NT2/D1 (cell line): ENCODE measurements around the gene DPH7.
"Not testable (repeated sequence)": the region's sequence is repeated elsewhere in the genome, so short reads cannot be mapped to it uniquely, and the experiment has no call there.

Experiments
- DNase-seq: peaks from one replicate; pipeline ENCODE4 v3.0.0-alpha.2; 2011; ENCODE audit warnings: low read depth, low spot score
- H3K27me3 ChIP-seq: 2 replicates; pipeline ENCODE4 v1.6.0; 2011; ENCODE audit warnings: mild to moderate bottlenecking; ENCODE audit not compliant: insufficient read length, insufficient read depth
- H3K36me3 ChIP-seq: 2 replicates; pipeline ENCODE4 v1.6.1; 2011; ENCODE audit warnings: mild to moderate bottlenecking, low read length, mixed read lengths; ENCODE audit not compliant: insufficient read depth, insufficient read length
- H3K4me1 ChIP-seq: 2 replicates; pipeline ENCODE4 v1.5.1; 2011; ENCODE audit not compliant: insufficient read depth, insufficient read length
- H3K4me3 ChIP-seq: 2 replicates; pipeline ENCODE4 v1.5.1; 2011; ENCODE audit warnings: low read depth; ENCODE audit not compliant: insufficient read length
- H3K9ac ChIP-seq: 2 replicates; pipeline ENCODE4 v1.6.0; 2011; ENCODE audit warnings: low read depth; ENCODE audit not compliant: insufficient read length
- H3K9me3 ChIP-seq: 2 replicates; pipeline ENCODE4 v1.5.1; 2011; ENCODE audit warnings: mild to moderate bottlenecking, low read length; ENCODE audit not compliant: insufficient read depth
- SUZ12 ChIP-seq: IDR thresholded peaks from 2 replicates; pipeline ENCODE4 v1.6.1; 2011; ENCODE audit not compliant: insufficient read length, insufficient read depth; ENCODE audit errors: extremely low read depth
- YY1 ChIP-seq: IDR thresholded peaks from 2 replicates; pipeline ENCODE4 v1.6.1; 2011; ENCODE audit not compliant: insufficient read length, insufficient read depth
- ZNF274 ChIP-seq: IDR thresholded peaks from 2 replicates; pipeline ENCODE4 v1.6.1; 2011; ENCODE audit warnings: mild to moderate bottlenecking, low read depth, low read length

DPH7 gene

DNA sequence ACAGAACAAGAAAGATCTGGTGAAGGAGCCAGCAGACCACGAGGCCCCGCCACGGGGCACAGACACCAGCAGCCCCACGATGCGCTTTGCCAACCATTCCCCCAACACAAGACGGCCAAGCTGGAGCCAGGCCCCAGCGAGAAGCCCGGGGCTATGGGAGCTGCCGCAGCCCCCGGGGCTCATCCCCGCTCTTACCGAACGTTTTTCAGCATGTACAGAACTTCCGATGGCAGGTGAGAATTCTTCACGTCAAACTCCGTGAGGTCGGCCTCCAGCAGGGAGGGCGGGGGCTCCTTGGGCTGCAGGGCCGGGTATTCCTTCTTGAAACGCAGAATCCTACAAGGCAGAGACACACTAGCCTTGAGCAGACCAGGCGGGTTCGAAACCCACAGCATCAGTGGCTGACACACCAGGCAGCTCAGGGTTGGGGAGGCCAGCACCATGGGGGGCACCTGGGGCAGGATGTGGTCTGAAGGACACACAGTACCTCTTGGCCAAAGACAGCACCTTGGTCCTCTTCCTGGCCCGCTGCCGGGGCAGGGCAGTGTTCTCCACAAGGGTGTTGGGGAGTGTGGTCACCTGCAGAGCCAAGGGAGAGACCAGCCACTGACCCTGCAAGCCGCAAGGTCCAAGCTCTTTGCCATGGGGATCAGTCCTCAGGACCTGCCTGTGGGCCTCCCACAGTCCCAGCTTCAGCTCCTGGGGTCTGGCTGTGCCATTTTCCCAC, 35.3 kb downstream of the DPH7 start:
- H3K4me1 ChIP-seq = peaks cover 7% of the 10 kb centered on the region
- H3K9me3 ChIP-seq = peaks cover 20% of the 10 kb centered on the region; the same call in 1 of the 2 replicates
- H3K9ac ChIP-seq = no peak overlapping the region
- DNase-seq = no peak
- no peaks in the 10 kb centered on the region for H3K36me3 ChIP-seq
- TF ChIP-seq SUZ12 (no peak), YY1 (no peak), ZNF274 (no peak)
- H3K4me3 ChIP-seq = no peak overlapping the region
- H3K27me3 ChIP-seq = no peaks in the 10 kb centered on the region

DNA sequence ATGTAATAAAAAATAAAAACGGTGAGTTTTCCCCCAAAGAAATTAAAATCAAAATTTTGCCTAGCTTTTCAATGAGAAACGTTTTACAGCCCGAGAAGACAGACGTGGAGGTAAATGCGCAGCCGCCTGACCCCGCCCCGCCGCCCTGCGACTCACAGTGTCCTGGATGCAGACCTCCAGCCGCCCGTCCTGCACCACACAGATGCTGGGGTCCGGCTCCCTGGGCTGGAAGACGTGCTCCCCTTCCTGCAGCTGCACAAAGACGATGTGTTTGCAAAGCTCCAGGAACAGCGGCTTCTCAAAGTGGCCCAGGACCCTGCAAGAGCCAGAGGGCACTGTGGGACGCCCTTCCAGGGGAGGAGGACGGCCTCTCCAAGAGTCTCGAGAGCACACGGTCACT, 36.2 kb downstream of the DPH7 start:
- Histone ChIP-seq H3K4me3 (no peak overlapping the region), H3K4me1 (peaks cover 7% of the 10 kb centered on the region), H3K36me3 (no peaks in the 10 kb centered on the region), H3K9me3 (peaks cover 20% of the 10 kb centered on the region; the same call in 1 of the 2 replicates), H3K9ac (no peak overlapping the region), H3K27me3 (no peaks in the 10 kb centered on the region)
- TF ChIP-seq YY1 = no peak
- no peak for TF ChIP-seq SUZ12
- no peak for TF ChIP-seq ZNF274
- no peak for DNase-seq

DNA sequence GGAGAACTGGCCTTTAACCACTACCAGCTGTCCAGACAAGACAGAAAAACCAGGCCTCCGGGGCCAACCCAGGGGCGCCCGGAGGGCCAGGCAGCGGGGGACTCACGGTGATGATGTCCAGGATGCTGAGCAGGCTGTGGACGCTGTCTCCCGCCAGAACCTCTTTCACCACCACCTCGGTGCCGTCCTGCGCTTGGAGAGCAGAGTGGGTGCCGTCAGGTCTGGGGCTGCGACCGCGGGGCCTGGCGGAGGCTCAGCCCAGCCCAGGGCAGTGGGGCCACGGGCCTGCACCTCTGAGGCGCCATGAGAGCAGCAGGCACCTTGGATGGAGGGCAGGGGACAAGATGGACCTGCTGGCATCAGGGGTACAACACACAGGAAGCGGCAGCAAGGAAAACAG, 38.2 kb downstream of the DPH7 start:
- H3K9ac ChIP-seq = no peak overlapping the region
- H3K4me1 ChIP-seq = peaks cover 7% of the 10 kb centered on the region
- H3K27me3 ChIP-seq = no peaks in the 10 kb centered on the region
- TF ChIP-seq ZNF274 (no peak), SUZ12 (no peak), YY1 (no peak)
- H3K9me3 ChIP-seq = peaks cover 13% of the 10 kb centered on the region; the same call in 1 of the 2 replicates
- H3K36me3 ChIP-seq = no peaks in the 10 kb centered on the region
- no peak overlapping the region for H3K4me3 ChIP-seq
- no peak for DNase-seq

- Histone ChIP-seq H3K4me3 (no peak overlapping the region), H3K9ac (no peak overlapping the region), H3K9me3 (peaks cover 17% of the 10 kb centered on the region; the same call in 1 of the 2 replicates), H3K27me3 (no peaks in the 10 kb centered on the region), H3K36me3 (no peaks in the 10 kb centered on the region), H3K4me1 (peaks cover 3% of the 10 kb centered on the region)
- no peak for DNase-seq
- TF ChIP-seq ZNF274 = no peak
Observed at GRCh38 chr9:137538058-137538457, 40.7 kb downstream of the DPH7 start.

DNA sequence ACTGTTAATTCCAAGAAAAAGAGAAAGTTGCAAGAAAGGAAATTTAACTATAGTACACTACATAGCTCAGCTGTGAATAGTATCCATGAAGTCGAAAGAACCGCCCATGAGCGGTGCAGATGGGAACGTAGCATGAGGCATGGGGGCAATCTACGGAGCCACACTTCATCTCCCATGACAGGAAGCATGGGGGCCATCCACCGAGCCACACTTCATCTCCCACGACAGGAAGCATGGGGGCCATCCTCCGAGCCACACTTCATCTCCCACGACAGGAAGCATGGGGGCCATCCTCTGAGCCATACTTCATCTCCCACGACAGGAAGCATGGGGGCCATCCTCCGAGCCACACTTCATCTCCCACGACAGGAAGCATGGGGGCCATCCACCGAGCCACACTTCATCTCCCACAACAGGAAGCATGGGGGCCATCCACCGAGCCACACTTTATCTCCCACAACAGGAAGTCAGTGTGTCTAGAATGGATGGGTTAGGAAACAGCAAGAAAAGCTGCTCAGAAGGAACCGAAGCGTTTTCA, 42.1 kb downstream of the DPH7 start:
- H3K4me1 ChIP-seq, DNase-seq: not testable (repeated sequence)
- peaks cover 17% of the 10 kb centered on the region; the same call in 1 of the 2 replicates for H3K9me3 ChIP-seq

DNA sequence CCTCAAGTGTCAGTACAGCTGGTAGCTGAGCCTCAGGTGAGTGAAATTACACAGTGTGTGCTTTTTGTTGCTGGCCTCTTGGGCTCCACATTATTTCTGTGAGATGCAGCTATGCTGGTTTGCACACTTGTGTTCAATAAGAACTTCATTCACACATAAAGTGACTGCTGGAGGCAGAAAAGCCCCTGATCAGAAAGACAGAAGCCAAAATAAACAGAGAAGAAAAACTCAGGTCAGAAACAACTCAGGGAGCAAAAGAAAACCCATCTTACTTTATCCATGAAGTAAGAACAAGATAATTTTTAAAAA, 43.7 kb downstream of the DPH7 start:
- Histone ChIP-seq H3K4me3 (no peak overlapping the region), H3K27me3 (no peaks in the 10 kb centered on the region), H3K9me3 (peaks cover 17% of the 10 kb centered on the region; the same call in 1 of the 2 replicates), H3K4me1 (no peaks in the 10 kb centered on the region), H3K9ac (no peak overlapping the region), H3K36me3 (no peaks in the 10 kb centered on the region)
- DNase-seq = no peak
- TF ChIP-seq ZNF274 = no peak
- no peak for TF ChIP-seq YY1
- no peak for TF ChIP-seq SUZ12

More for the DNA sequence above, 42.1 kb downstream of the DPH7 start:
- not testable (repeated sequence) for H3K27me3 ChIP-seq, H3K4me3 ChIP-seq, H3K36me3 ChIP-seq, H3K9ac ChIP-seq

- H3K4me3 ChIP-seq = no peak overlapping the region
- H3K4me1 ChIP-seq = no peaks in the 10 kb centered on the region
- H3K9me3 ChIP-seq = peaks cover 17% of the 10 kb centered on the region; the same call in 1 of the 2 replicates
- no peaks in the 10 kb centered on the region for H3K36me3 ChIP-seq
- peak overlapping the region; percentile 7 for H3K9ac ChIP-seq
- TF ChIP-seq SUZ12 (no peak), ZNF274 (no peak), YY1 (no peak)
- no peaks in the 10 kb centered on the region for H3K27me3 ChIP-seq
- peak; percentile 50 for DNase-seq
Observed at GRCh38 chr9:137534256-137535119, 44.2 kb downstream of the DPH7 start.

DNA sequence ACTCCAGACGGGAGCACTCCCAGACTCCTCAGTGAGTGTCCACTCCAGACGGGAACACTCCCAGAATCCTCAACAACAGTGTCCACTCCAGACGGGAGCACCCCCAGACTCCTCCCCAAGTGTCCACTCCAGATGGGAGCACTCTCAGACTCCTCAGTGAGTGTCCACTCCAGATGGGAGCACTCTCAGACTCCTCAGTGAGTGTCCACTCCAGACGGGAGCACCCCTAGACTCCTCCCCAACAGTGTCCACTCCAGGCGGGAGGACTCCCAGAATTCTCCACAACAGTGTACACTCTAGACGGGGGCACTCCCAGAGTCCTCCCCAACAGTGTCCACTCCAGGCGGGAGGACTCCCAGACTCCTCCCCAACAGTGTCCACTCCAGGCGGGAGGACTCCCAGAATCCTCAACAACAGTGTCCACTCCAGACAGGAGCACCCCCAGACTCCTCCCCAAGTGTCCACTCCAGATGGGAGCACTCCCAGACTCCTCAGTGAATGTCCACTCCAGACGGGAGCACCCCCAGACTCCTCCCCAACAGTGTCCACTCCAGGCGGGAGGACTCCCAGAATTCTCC, 45.7 kb downstream of the DPH7 start:
- not testable (repeated sequence) for H3K4me1 ChIP-seq, DNase-seq

More for the DNA sequence above, 45.7 kb downstream of the DPH7 start:
- not testable (repeated sequence) for H3K4me3 ChIP-seq, H3K9ac ChIP-seq, H3K36me3 ChIP-seq, H3K27me3 ChIP-seq
- peaks cover 17% of the 10 kb centered on the region; the same call in 1 of the 2 replicates for H3K9me3 ChIP-seq
